GM21576 (cell line): ENCODE data around the gene EFL1.

Source experiments
- ATAC-seq: cut with Tn5 transposase; IDR thresholded peaks from one replicate; pipeline ENCODE4 v1.9.1; 2021; ENCODE audit warnings: mild to moderate bottlenecking, moderate library complexity; ENCODE audit not compliant: unreplicated experiment

The EFL1 gene

DNA sequence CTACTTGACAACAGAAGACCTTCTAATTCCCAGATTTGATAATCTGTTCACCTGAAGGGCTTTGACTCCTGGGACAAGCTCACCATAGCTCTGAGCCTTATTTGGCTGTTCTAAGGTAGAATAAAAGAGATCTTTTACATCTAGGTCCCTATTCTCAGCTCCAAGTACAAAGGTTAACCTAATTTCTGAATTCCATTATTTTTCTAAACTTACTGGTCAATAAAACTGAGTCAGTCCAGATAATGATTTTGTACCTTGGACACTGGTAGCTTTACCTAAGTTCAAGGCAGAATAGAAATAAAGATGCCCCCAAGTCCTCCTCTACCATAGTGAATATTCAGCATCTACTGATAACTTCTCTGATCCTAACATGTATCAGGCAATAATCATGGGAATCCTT is 135.0 kb downstream of the EFL1 start:
- ATAC-seq = no peak

DNA sequence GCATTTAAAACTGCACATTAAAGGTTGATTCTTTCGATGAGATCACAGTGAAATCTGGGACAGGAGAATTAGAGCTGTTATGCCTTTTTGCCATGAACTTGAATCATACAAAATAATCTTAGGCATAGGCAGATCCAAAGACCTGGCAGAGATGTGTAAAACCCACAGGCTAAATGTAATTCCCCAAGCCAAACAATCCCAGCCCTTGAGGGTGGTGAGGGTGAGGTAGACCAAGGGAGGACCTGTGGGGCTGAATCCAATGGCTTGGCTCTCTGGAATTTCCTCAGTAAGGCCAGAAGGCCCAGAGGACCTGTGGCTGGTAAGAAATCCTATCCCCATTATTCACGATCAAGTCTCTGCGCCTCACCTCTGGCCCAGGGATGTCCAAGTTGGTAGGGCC is 136.2 kb downstream of the EFL1 start:
- ATAC-seq = no peak

DNA sequence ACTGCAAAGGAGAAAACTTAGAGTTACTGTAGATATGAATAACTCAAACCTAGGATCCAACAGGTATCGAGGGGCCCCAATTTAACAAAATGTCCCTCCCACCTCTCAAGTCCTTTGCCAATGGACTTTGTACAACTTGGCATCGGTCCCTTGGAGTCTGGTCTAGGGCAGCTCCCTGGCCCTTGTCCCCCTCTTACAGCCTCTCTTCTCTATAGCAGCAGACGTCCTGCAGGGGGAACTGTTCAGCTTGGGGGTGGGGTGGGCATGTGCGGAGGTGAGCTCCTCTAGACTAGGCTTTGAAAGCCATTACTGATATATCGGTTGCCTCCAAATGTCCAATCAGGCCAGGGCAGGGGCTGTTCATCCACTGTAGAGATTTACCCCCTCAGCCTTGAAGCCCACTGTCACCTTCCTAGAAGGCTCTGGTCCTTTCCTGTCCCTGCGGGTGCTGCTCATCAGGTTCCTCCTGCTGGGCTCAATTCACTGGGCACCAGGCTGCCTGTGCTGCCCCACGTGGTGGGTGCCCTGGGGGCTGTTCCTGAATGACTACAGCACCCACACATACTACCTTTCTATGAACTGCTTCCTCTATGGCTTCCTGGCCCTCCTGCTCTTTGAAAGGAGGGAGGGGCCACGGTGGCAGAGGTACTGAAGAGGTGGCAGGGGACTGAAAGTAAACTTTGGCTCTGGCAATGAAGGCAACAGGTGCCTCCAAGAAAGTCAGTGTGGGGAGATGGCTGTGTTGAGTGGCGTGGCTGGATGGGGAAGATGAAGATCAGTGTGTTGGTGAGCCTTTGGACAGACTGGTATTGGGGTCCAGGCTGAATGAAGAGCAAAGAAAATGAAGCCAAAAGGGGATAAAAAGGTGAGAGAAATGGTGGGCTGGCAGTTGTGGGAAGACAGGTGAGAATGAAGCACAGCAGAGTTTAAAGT is 137.9 kb downstream of the EFL1 start:
- ATAC-seq = no peak

DNA sequence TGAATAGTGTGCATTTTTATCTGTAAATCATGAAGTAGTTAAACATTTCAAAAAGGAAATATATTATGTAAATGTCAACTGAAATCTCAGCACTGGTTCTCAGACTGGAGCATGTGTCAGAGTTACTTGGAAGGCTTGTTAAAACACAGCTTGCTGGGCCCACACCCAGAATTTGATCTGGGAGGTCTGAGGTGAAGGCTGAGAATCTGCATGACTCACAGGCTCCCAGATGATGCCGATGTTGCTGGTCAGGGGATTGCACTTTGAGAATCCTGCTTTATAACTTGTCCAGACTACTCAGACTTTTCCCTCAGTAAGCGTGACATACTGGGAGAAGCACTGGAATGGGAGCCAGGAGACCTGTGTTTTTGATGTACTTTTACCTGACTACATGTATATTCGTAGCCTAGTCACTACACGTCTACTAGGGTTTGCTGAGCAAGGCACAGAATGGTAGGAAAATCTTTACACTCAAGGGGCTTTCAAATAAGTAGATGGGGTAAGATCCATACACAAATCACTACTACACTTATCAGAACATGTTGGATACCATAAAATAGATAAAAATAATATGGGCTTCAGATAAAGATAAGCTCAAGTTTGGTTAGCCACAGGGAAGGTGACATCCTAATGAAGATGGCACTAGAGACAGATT is 139.7 kb downstream of the EFL1 start:
- no peak for ATAC-seq

DNA sequence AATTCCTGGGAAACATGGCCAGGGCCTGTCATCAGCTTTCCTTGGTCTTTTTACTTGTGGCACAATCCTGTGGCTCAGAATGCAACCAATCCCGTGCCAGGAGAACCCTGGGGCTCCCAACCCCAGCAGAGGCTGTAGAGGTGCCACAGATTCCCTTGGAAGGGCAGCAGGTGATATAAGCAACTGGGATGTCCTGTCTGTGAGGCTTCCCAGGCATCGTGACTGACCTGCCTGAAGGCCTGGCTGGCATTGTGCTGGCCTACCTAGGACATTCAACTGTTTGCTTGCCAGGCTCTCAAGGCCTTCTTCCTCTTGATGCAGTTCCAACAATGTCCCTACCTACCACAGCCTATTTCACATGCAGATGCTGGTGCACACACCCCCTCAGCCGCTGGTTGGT is 144.5 kb downstream of the EFL1 start:
- no peak for ATAC-seq

DNA sequence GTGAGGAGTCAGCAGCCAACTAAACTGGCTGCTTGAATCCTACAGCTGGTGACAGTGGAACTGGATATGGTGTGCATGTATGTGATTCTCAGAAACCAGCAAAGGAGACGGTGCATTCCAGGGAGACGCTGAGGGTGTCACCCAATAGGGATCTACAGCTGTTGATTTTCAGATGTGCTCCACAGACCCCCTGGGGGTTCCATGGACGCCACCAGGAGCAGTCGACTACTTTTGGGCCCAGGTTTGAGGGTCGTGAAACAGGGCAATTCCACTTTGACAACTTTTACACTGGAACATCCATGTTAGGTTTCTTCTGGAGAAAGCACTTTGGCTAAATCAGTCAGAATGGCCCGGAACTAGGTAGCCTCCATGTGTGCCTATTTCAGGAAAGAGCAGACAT is 145.2 kb downstream of the EFL1 start:
- no peak for ATAC-seq

DNA sequence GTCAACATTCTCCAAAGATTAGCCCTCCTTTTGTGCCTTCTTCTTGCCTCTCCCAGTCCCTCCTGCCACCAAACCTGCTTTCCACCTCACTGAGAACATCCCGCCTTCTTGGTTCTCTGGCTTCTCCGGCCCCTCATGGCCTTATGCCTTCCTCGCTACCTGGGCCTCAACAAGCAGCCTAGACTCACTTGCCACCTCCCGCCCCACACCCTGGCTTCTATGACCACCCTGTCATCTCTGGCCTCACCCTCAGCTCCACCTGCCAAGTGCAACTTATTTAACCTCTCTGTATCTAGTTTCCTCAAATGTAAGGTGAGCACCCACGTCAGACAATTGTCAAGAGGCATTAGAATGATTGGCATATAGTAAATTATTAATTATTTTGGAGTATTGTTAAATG is 147.9 kb downstream of the EFL1 start:
- no peak for ATAC-seq

DNA sequence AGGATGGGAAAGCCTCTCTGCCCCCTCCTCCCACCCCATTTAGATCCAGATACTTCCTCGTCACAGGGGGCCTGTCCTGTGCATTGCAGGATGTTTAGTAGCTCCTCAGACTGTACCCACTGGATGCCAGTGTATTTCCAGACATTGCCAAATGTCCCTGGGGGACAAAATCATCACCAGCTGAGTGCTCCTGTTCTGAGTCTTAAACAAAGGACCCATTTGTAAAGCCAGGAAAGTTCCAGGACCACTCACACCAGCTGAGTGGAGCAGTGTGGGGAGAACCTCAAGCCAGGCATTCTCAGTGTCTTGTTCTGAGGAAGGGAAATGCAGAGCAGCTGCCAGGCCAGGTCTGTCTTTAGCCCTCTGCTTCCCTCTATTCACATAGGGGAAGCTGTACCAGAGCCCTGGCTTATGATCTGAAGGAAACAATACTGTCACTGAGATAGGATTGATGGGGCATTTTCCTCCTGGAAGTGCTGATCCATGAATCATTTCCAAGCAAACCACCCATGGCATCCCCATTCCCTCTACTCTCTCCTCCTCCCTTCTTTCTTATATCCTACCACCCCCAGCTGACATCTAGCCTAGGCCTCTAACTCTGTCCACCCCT is 149.3 kb downstream of the EFL1 start:
- no peak for ATAC-seq

DNA sequence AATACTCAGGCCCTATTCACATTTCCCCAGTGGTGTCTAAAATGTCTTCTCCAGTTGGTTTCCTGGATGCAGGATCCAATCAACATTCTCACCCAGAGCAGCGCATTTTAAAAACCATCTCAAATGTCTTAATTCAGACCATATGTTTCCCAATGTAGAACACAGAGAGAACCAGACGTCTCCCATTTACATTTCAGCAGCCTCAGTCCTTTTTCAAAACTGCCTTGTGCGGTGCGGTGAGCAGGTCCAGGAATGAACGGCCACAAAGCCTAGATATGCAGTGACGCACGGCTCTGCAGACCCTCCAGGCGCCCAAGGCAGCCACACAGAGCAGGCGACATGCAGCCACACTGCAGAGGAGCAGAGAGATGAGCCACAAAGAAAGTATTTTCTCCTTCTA is 150.6 kb downstream of the EFL1 start:
- ATAC-seq = no peak

DNA sequence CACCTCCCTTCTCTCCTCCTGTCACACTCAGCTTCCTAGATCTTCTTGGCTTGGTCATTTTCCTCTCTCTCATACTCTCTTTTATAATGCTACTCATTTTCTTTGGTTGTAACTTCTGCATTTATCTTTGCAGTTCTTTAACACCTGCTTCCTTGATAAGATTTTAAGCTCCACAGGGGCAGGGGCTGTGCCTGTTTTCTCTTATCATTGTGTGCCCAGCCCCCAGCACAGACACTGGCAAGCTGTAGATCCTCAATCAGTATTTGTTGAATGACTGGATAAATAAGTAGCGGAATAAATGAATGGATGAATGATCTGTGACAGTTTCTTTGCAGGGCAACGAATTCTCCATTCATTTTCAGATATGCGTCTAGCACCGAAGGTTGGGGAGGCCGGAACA is 152.4 kb downstream of the EFL1 start:
- no peak for ATAC-seq

DNA sequence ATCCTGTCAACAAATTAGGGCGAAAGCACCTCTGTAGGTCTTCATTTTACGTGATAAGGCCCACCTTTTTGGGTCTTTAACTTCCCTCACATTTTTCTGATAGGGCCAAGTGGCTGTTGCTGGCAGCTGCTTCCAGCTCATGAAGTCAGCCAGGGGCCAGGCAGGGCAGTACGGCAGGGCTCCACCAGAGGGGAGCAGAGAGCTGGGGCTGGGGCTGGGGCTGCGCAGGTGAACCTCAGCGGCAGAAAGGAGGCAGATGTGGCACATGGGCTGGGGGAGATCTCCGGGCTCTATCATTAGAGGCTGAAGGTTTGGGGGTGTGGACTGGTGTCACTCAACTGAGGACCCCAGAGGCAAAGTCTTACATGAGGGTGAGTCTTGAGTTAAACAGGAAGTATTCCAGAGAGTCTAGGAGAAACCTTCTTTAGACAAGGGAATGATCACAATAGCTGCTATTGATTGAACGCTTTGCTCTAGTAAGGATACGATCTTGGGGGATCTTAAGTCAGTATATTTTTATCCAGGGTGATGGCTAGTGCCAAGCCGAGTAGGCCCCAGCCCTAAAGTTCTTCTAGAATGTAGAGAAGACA is 153.9 kb downstream of the EFL1 start:
- ATAC-seq = peak; percentile 95

DNA sequence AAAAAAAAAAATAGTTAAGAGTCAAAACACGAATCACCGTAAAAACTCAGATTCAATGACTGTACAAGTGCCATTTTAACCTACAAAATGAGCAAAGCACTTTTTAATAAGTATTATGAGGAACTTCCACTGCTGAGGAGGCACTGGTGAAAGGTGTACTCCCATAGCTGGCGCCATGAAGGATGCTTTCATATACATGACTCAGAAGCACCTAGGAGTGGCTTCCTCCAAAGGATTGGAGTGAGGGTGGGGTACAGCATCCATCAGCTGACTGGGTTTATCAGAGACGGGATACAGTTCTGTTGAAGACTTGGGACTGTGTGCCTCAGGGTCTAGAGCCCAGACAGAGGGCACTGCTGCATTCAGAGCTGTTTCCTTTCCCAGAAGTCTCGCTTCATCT is 155.9 kb downstream of the EFL1 start:
- no peak for ATAC-seq

DNA sequence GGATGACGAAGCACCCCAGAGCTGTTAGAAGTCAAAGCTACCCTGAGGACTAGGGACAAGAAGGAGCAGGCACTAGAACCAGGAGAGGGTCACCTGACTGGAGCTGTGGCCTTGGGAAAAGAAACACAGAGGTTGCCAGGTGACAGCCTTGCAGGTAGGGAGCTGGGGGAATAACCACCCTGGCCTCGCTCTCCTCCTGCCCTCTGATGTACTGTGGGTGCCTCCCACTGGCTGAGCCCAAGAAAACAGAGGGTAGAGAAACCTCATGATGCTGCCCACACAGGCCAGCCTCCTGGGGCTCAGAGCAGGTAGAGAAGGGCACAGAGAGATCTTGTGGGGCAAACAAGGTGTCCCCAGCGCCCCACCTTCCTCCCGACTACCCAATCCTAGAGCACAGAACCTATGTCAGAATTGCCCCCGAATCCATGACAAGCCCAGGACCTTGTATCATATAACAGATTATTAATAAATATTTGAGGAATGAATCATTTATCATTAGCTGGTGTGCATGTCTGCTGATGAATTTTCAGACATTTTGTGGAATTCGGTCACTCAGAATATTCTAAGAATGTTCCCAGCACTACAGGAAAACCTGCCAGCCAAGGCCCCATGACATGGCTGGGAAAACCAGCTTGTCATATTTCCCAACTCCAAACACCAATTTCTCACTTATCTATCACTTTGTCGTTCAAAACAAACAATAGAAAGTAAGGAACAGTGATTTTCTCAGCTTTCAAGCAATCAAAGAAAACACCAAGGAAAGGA is 156.9 kb downstream of the EFL1 start:
- no peak for ATAC-seq

DNA sequence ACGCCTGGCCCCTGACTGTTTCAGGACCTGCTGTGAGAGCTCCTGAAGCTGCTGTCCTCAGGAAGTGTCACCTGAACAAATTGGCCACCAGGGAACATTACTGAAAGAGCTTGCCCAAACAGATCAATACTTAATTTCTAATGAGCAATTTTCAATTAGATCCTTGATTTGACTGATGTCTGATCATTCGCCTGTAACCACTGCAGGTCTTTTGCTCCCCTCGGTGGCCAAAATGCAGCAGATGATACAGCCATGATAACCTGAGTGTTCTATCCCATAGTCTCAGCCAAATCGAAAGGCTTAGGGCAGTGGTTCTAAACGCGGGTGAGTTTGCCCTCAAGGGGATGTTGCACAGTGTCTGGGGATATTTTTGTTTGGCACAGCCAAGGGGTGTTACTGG is 159.1 kb downstream of the EFL1 start:
- no peak for ATAC-seq

DNA sequence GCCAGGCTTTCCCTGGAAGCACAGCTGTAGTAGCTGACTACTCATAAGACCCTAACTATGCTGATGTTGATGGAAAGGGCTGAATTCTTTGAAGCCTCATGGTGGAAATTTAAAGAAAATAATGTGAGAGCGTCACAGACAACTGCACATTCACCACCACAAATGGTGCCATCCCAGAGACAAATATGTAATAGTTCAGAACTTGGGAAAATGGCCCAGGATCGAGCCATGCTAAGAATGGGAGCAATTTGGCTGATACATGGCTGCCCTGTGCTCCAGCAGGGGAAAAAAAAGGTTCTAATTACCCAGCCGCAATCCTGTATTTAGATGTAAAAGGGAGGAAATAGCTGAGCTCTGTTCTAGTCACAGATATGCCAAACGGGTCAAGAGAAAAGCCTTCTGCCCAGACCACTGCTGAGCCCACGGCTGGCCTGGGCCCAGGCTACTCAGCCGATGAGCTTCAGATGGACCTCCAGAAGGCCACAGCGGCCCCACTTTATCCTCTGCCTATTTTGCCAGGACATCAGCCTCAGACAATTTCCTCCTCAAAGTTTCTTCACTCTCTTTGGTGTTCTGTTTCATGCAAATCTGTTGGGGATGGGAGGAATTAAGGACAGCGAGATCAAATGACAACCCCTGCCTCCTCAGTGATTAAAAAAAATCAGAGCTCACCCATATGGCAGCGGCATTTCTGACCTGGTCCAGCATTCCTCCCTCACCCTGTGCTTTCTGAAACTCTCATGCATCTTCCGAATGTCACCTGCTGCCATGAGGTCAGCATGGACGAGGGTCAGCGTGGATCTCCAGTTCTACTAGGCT is 162.2 kb downstream of the EFL1 start:
- ATAC-seq = no peak

DNA sequence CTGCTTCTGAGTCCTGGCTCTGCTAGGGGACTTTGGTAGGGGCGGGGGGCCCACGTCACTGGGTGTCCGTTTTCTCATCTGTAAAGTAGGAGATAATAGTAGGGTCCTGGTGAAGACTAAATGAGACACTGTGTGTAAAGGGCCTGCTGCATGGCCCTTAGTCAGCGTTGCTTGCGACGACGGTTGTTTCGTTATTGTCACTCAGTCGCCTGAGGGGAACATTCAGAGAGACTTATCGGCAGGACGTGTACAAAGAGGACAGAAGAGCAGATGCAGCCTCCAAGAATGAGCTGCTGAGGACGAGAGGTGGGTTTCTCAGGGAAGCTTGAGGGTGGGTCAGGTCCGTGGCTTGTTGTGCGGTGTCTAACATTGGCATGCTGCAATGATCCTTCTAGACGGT is 163.9 kb downstream of the EFL1 start:
- ATAC-seq = no peak

DNA sequence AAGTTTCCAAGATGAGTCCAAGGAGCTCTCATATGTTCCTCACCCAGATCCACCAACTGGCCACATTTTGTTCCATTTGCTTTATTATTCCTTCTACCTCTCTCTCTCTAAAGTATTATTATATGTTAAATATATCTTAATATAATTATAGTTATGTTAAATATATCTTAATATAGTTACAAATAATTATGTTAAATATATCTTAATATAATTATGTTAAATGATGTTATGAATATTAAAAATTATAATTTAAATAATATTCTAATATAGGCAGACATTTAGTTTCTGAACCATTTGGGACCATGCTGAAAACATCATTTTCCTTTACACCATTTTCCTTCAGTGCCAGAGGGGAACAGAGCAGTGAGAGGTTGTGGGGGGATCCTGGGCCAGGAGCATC is 166.7 kb downstream of the EFL1 start:
- ATAC-seq = no peak

DNA sequence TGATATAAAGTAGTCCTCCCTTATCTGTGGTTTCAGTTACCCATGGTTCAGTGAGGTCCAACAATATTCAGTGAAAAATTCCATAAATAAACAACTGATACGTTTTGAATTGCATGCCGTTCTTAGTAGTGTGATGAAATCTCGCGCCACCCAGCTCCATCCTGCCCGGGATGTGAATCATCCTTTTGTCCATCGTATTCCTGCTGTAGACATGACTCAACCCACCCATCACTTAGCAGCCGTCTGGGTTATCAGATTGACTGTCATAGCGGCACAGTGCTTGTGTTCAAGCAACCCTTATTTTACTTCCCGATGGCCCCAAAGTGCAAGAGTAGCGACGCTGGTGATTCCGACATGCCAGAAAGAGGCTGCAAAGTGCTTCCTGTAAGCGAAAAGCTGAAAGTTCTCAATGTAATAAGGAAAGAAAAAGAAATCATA is 168.7 kb downstream of the EFL1 start:
- no peak for ATAC-seq

DNA sequence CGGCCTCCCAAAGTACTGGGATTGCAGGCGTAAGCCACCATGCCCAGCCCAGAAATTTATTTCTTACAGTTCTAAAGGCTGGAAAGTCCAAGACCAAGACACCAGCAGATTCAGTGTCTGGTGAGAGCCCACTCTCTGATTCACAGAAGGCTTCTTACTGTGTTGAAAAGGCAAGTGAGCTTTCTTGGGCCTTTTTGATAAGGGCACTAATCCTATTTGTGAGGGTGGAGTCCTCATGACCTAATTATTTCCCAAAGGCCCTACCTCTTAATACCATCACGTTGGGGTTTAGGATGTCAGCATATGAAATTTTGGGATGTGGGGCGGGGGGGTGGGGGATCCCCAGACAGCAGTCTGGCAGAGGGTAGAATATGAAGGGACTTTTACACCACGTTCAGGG is 169.2 kb downstream of the EFL1 start:
- no peak for ATAC-seq

DNA sequence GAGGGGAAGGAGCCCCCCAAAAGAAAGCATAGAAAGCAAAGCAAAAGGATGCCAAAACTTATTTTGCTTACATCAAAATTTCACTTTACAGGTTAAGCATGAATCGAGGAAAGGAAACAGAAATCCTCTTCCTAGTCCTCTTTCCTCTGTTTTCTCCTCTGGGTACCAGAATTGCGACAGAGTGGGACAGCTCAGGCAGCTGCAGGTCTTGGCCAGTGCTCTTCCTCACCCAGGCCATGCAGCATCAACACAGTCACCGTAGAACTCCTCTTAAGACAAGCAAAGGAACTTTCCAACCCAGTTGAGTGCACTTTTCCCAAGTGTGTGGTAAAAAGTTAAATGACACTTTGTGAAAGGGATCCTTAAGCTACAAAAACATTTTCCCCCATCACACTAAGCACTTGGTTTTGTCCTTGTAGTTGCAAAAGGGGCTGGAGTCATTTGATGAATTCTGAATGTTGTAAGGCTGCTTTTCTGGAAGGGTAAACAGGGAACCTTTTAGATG is 170.8 kb downstream of the EFL1 start:
- no peak for ATAC-seq
